Cardiac fibroblast (primary cell): ENCODE measurements around the gene PLPPR1.

ENCODE experiments used
- DNase-seq, 2 donors: peaks; one replicate each; pipeline versions ENCODE4 v3.0.0 to v3.0.0-alpha.2; 2010; ENCODE audit warnings: low read depth in 2 of 2
- H3K4me3 ChIP-seq, 2 donors: replicated peaks in 1 of 2; 1 replicate in 1 of 2; 2 replicates in 1 of 2; pipeline ENCODE4 v1.5.1; 2011; ENCODE audit warnings: low read depth in 2 of 2, low read length in 2 of 2, mild to moderate bottlenecking in 2 of 2, moderate library complexity in 1 of 2
- CTCF ChIP-seq: IDR thresholded peaks from one replicate; pipeline ENCODE4 v1.5.1; 2011; ENCODE audit warnings: low read depth, mild to moderate bottlenecking, low read length, inconsistent platforms

PLPPR1 gene

GRCh38 chr9:101047848-101048397, 19.4 kb downstream of the PLPPR1 start:
- no peak for TF ChIP-seq CTCF
- DNase-seq = no peak
- H3K4me3 ChIP-seq = no peak overlapping the region

- TF ChIP-seq CTCF = no peak
- DNase-seq = no peak
These were observed 22.1 kb downstream of the PLPPR1 start for GRCh38 chr9:101050650-101051049.

GRCh38 chr9:101054657-101055056, 26.1 kb downstream of the PLPPR1 start:
- no peak for TF ChIP-seq CTCF
- no peak for DNase-seq
- H3K4me3 ChIP-seq = no peak overlapping the region

More at GRCh38 chr9:101050650-101051049, 22.1 kb downstream of the PLPPR1 start:
- H3K4me3 ChIP-seq = no peak overlapping the region

- no peak overlapping the region for H3K4me3 ChIP-seq
- no peak for TF ChIP-seq CTCF
- no peak for DNase-seq
These were observed 27.0 kb downstream of the PLPPR1 start for GRCh38 chr9:101055516-101055915.

GRCh38 chr9:101062686-101063085, 34.2 kb downstream of the PLPPR1 start:
- no peak overlapping the region for H3K4me3 ChIP-seq
- no peak for TF ChIP-seq CTCF
- no peak for DNase-seq

- no peak overlapping the region for H3K4me3 ChIP-seq
- no peak for TF ChIP-seq CTCF
- DNase-seq = no peak
These were observed 34.7 kb downstream of the PLPPR1 start for GRCh38 chr9:101063192-101063591.

GRCh38 chr9:101064206-101064605, 35.7 kb downstream of the PLPPR1 start:
- no peak overlapping the region for H3K4me3 ChIP-seq
- no peak for DNase-seq
- TF ChIP-seq CTCF = no peak
